Sigmoid colon (tissue), 7 donors: Measurements from ENCODE around the gene DEAF1. TPM values are rescaled to one million over a fixed set of nuclear protein-coding genes. Genes with fewer than 3 reads are reported as not detected.

Experiments used
- DNase-seq: peaks from one replicate; pipeline ENCODE4 v3.0.0-alpha.2; 2019
- H3K27ac ChIP-seq, 4 donors: fragments of 200-600 bp; sonication (generic); one replicate each; pipeline ENCODE4 v1.5.1; 2016 to 2019; ENCODE audit warnings: mild to moderate bottlenecking in 1 of 4
- H3K27me3 ChIP-seq, 3 donors: fragments of 200-600 bp; sonication (generic); one replicate each; pipeline ENCODE4 v1.5.1; 2019; ENCODE audit warnings: mild to moderate bottlenecking in 1 of 3
- H3K36me3 ChIP-seq, 4 donors: fragments of 200-600 bp; sonication (generic); one replicate each; pipeline ENCODE4 v1.5.1; 2016 to 2019
- H3K4me1 ChIP-seq, 4 donors: fragments of 200-600 bp; sonication (generic); one replicate each; pipeline ENCODE4 v1.5.1; 2017 to 2019
- H3K4me3 ChIP-seq, 4 donors: fragments of 200-600 bp; sonication (generic); one replicate each; pipeline ENCODE4 v1.5.1; 2017 to 2019; ENCODE audit warnings: mild to moderate bottlenecking in 2 of 4, moderate library complexity in 1 of 4
- H3K9me3 ChIP-seq, 4 donors: fragments of 200-600 bp in 3 of 4; sonication (generic) in 3 of 4; one replicate each; pipeline versions ENCODE4 v1.5.1 to v1.6.1; 2013 to 2019
- CTCF ChIP-seq, 4 experiments: fragments of 450-650 bp in 3 of 4; fragments of 200-600 bp in 1 of 4; IDR thresholded peaks; one replicate each; pipeline ENCODE4 v1.5.1; 2016 to 2019; ENCODE audit warnings: antibody characterized with exemption in 4 of 4, mild to moderate bottlenecking in 3 of 4, moderate library complexity in 2 of 4
- EP300 ChIP-seq, 4 donors: sonication (generic); formaldehyde crosslinking; IDR thresholded peaks; one replicate each; pipeline ENCODE4 v1.6.1; 2017; ENCODE audit warnings: antibody characterized with exemption in 4 of 4
- POLR2A ChIP-seq, 2 donors: fragments of 450-650 bp; IDR thresholded peaks; one replicate each; pipeline ENCODE4 v1.6.1; 2016; ENCODE audit warnings: antibody characterized with exemption in 2 of 2, mild to moderate bottlenecking in 2 of 2, moderate library complexity in 2 of 2
- POLR2AphosphoS5 ChIP-seq, 4 donors: sonication (generic); formaldehyde crosslinking; IDR thresholded peaks; one replicate each; pipeline ENCODE4 v1.6.1; 2017; ENCODE audit warnings: antibody characterized with exemption in 4 of 4
- WGBS, 2 donors: extraction: QIAGEN DNeasy Blood & Tissue Kit; methylation state at CpG; one replicate each; pipeline ENCODE4 v1.1.7; 2013; 5-methylcytosine and 5-hydroxymethylcytosine counted together
- intact Hi-C: fragments of 100-400 bp; cut with DNase I; formaldehyde crosslinking; loops from one replicate; pipeline ENCODE4 v1.15.1; 2023
- polyA plus RNA-seq, 3 donors: library from polyadenylated mRNA; stranded (reverse); fragments of 200-250 nt; gene quantifications; one replicate each; pipeline ENCODE4 v1.2.3, GENCODE V29; 2013
- total RNA-seq, 4 donors: library from RNA; depleted of rRNA; stranded (reverse); fragments of >200 nt; gene quantifications; one replicate each; pipeline ENCODE4 v1.1.0, GENCODE V29; 2016
- donor health status: healthy with polysubstance abuse.
- donor health status: Bipolar disorder and iron deficiency.
- donor health status: healthy.

DEAF1 gene
- total and polyA plus RNA-seq, 7 donors = 11.3 to 29.6 (median 18.6) TPM

- no peaks in the 10 kb centered on the region for H3K9me3 ChIP-seq
- intact Hi-C loops = no loop called here
- no peak for TF ChIP-seq POLR2AphosphoS5 (IDR thresholded peaks at IDR 0.05)
- no peak for TF ChIP-seq EP300 (IDR thresholded peaks at IDR 0.05)
- no peak for TF ChIP-seq POLR2A (IDR thresholded peaks at IDR 0.05)
- TF ChIP-seq CTCF (IDR thresholded peaks at IDR 0.05) = no peak
- no peak overlapping the region for H3K4me3 ChIP-seq
- no peak overlapping the region for H3K27ac ChIP-seq
- H3K27me3 ChIP-seq = no peaks in the 10 kb centered on the region
- DNase-seq = no peak
- H3K4me1 ChIP-seq = peaks cover 0 to 9% (median 6%) of the 10 kb centered on the region in 4 donors
- 93 to 95% methylated on average over 19 of the region's 19 CpGs for WGBS, 2 donors
- H3K36me3 ChIP-seq = peaks cover 0 to 33% (median 7%) of the 10 kb centered on the region in 4 donors
Observed at GRCh38 chr11:660681-661444, 34.2 kb downstream of the DEAF1 start.

GRCh38 chr11:660281-660680 is 34.7 kb downstream of the DEAF1 start:
- no peaks in the 10 kb centered on the region for H3K9me3 ChIP-seq
- 90 to 92% methylated on average over 19 of the region's 19 CpGs for WGBS, 2 donors
- no peak for DNase-seq
- H3K36me3 ChIP-seq = peaks cover 0 to 33% (median 7%) of the 10 kb centered on the region in 4 donors
- peaks cover 0 to 3% (median 1%) of the 10 kb centered on the region in 4 donors for H3K4me1 ChIP-seq
- intact Hi-C loops = no loop called here
- H3K4me3 ChIP-seq = no peak overlapping the region
- no peaks in the 10 kb centered on the region for H3K27me3 ChIP-seq
- TF ChIP-seq POLR2AphosphoS5 (IDR thresholded peaks at IDR 0.05) (no peak), CTCF (IDR thresholded peaks at IDR 0.05) (no peak), EP300 (IDR thresholded peaks at IDR 0.05) (no peak)
- H3K27ac ChIP-seq = no peak overlapping the region

GRCh38 chr11:659532-660085 is 35.4 kb downstream of the DEAF1 start:
- no peak overlapping the region for H3K4me3 ChIP-seq
- no peak overlapping the region for H3K27ac ChIP-seq
- 92 to 93% methylated on average over 16 of the region's 16 CpGs for WGBS, 2 donors
- TF ChIP-seq CTCF (IDR thresholded peaks at IDR 0.05) (no peak), EP300 (IDR thresholded peaks at IDR 0.05) (no peak), POLR2AphosphoS5 (IDR thresholded peaks at IDR 0.05) (no peak), POLR2A (IDR thresholded peaks at IDR 0.05) (no peak)
- H3K9me3 ChIP-seq = no peaks in the 10 kb centered on the region
- H3K36me3 ChIP-seq = peaks cover 0 to 33% (median 7%) of the 10 kb centered on the region in 4 donors
- H3K4me1 ChIP-seq = no peaks in the 10 kb centered on the region
- no peak for DNase-seq
- intact Hi-C loops = no loop called here
- no peaks in the 10 kb centered on the region for H3K27me3 ChIP-seq

- H3K9me3 ChIP-seq = no peaks in the 10 kb centered on the region
- H3K27me3 ChIP-seq = no peaks in the 10 kb centered on the region
- DNase-seq = no peak
- intact Hi-C loops = no loop called here
- no peaks in the 10 kb centered on the region for H3K4me1 ChIP-seq
- peaks cover 0 to 41% (median 7%) of the 10 kb centered on the region in 4 donors for H3K36me3 ChIP-seq
- no peak overlapping the region for H3K4me3 ChIP-seq
- WGBS, 2 donors = 49 to 84% methylated on average over 14 of the region's 14 CpGs
- H3K27ac ChIP-seq = no peak overlapping the region
- TF ChIP-seq POLR2A (IDR thresholded peaks at IDR 0.05) (no peak), EP300 (IDR thresholded peaks at IDR 0.05) (no peak), POLR2AphosphoS5 (IDR thresholded peaks at IDR 0.05) (no peak), CTCF (IDR thresholded peaks at IDR 0.05) (no peak)
Observed at GRCh38 chr11:657691-658126, 37.3 kb downstream of the DEAF1 start.
